Measurements from ENCODE around the gene NOL3. TPM values are rescaled to one million over a fixed set of nuclear protein-coding genes. Genes with fewer than 3 reads are reported as not detected.
A peak's percentile ranks its signal among the peaks of the same experiment; 100 is the strongest.

Gene NOL3
- total and polyA plus RNA-seq, 2 of the 4 experiments (the other 2 are of a cell fraction), result 6.1 to 17.2 TPM

- WGBS, 2 experiments (ENCODE audit: extremely low coverage in 2 of 2, insufficient read length in 1 of 2), result 3% methylated on average over 49 of the region's 74 CpGs; no CpG with 5 or more reads in 1 of the 2 experiments
- in situ Hi-C loops (cut with MboI; ENCODE audit: low sequenced_read_pairs), result loop anchor here (5.0 kb wide), 1 partner anchor 193 kb away; the partner anchor contains the start of gene CES3
- POLR2A ChIA-PET (ENCODE audit: unreplicated experiment), result interaction anchor here (1.1 kb wide), 1 partner anchor 127 kb away, joined by 4 read pairs; no protein-coding TSS in a partner anchor
Measured at GRCh38 chr16:67155295-67156142, 14.8 kb upstream of the NOL3 start.

More at GRCh38 chr16:67155295-67156142, 14.8 kb upstream of the NOL3 start:
- CTCF ChIA-PET, result interaction anchor here (0.6 to 2.1 kb wide), 28 partner anchors 9 to 621 kb away, joined by 3 to 15 read pairs (median 4); partner anchors contain the start of genes CES3, HSF4 and PHAF1
- H3K18ac ChIP-seq (ENCODE audit: low read depth, low read length), result no peak overlapping the region
- H3K9me3 ChIP-seq (ENCODE audit: control insufficient read depth, insufficient read depth, low read length), result no peaks in the 10 kb centered on the region
- no peaks in the 10 kb centered on the region for H3K27me3 ChIP-seq (ENCODE audit: control insufficient read depth, insufficient read depth, low read length)
- H3K9ac ChIP-seq (ENCODE audit: low read depth, low read length), result no peak overlapping the region
- intact Hi-C loops (cut with micrococcal nuclease), result loop anchor here (1.0 to 10.0 kb wide), 3 partner anchors 178 to 261 kb away; no protein-coding TSS in a partner anchor
- no peak overlapping the region for H2BK20ac ChIP-seq (ENCODE audit: low read depth, low read length)
- H3K36me3 ChIP-seq (ENCODE audit: control insufficient read depth, insufficient read depth, low read length), result no peaks in the 10 kb centered on the region
- no peak overlapping the region for H3K4ac ChIP-seq (ENCODE audit: low read depth, low read length)
- H3K4me1 ChIP-seq (ENCODE audit: control insufficient read depth, insufficient read depth, low read length), result peaks cover 6% of the 10 kb centered on the region; the same call in 1 of the 2 replicates
- peaks cover 30% of the 10 kb centered on the region for H4K20me1 ChIP-seq (ENCODE audit: insufficient read depth, low read length)
- H3K23ac ChIP-seq (ENCODE audit: low read depth, low read length), result no peak overlapping the region
- ATAC-seq (ENCODE audit: low read depth) (peak; percentile 58), DNase-seq (peak; percentile 71)
- no peak overlapping the region for H3K56ac ChIP-seq (ENCODE audit: extremely low read depth, insufficient read depth, low read length)
- H3K79me1 ChIP-seq (ENCODE audit: low read depth in 1 of 2, low read length in 2 of 2), result peaks cover 10 to 17% of the 10 kb centered on the region in 2 experiments; a peak in 2 of 4 replicates
- no peak overlapping the region for H2BK5ac ChIP-seq (ENCODE audit: low read depth, low read length, poor library complexity, severe bottlenecking)
- BruUV-seq (replicated peaks), result no TSS peak
- dilution Hi-C loops (cut with HindIII; ENCODE audit: low sequenced_read_pairs, unreplicated experiment), result no loop called here
- no peak overlapping the region for H3K4me3 ChIP-seq (ENCODE audit: insufficient read depth, low read depth, low read length)
- H3K27ac ChIP-seq (ENCODE audit: insufficient read depth, low read length), result no peak overlapping the region
- H3K14ac ChIP-seq (replicated peaks; ENCODE audit: low read depth, low read length), result no peak overlapping the region
- H4K8ac ChIP-seq (ENCODE audit: low read depth in 2 of 2, low read length in 2 of 2), result no peak overlapping the region
- H3K9me1 ChIP-seq (ENCODE audit: insufficient read depth, low read length), result peaks cover 2% of the 10 kb centered on the region; the same call in 1 of the 2 replicates
- H2AK9ac ChIP-seq (replicated peaks; ENCODE audit: low read depth, low read length, poor library complexity), result peak overlapping the region; percentile 86
- no peak overlapping the region for H2BK120ac ChIP-seq (ENCODE audit: low read depth, low read length)
- no peak overlapping the region for H2AK5ac ChIP-seq (ENCODE audit: low read depth, low read length)
- no peak overlapping the region for H4K5ac ChIP-seq (ENCODE audit: low read depth, low read length)
- H3K4me2 ChIP-seq (ENCODE audit: low read depth, low read length), result peak overlapping the region; percentile 87
- H2BK15ac ChIP-seq (ENCODE audit: low read depth, low read length), result no peak overlapping the region
- H4K91ac ChIP-seq (ENCODE audit: insufficient read depth, low read depth, low read length), result no peak overlapping the region
- peak overlapping the region; percentile 81 for H2AFZ ChIP-seq (replicated peaks; ENCODE audit: low read length, poor library complexity)
- TF ChIP-seq POLR2A (IDR thresholded peaks at IDR 0.05; ENCODE audit: low read depth, low read length) (peak; percentile 45; the same call in 1 of the 2 replicates), RAD21 (IDR thresholded peaks at IDR 0.05; ENCODE audit: low read length) (peak; percentile 95), SMC3 (IDR thresholded peaks at IDR 0.05; ENCODE audit: low read depth, low read length) (peak; percentile 97), MXI1 (IDR thresholded peaks at IDR 0.05; ENCODE audit: borderline replicate concordance, low read depth, low read length) (0 out of 2 replicates have a peak, but pooled peaks have one; percentile 46), RCOR1 (IDR thresholded peaks at IDR 0.05; ENCODE audit: insufficient replicate concordance, low read length) (peak; percentile 41), ELK1 (IDR thresholded peaks at IDR 0.05; ENCODE audit: borderline replicate concordance, low read depth, low read length) (no peak), NFE2L2 (IDR thresholded peaks at IDR 0.05; ENCODE audit: low read depth, low read length) (no peak), CTCF (conservative IDR thresholded peaks at IDR 0.05; ENCODE audit: low read depth, low read length) (peak; percentile 99)
